Fibroblast of the aortic adventitia (primary cell): Measurements from ENCODE around the gene ANKRD11. TPM values are rescaled to one million over a fixed set of nuclear protein-coding genes. Genes with fewer than 3 reads are reported as not detected.
"Not testable (repeated sequence)": the region's sequence is repeated elsewhere in the genome, so short reads cannot be mapped to it uniquely, and the experiment has no call there.

Experiments
- DNase-seq: peaks from one replicate; pipeline ENCODE4 v3.0.0-alpha.2; 2010; ENCODE audit warnings: low read depth
- H3K4me3 ChIP-seq: 2 replicates; pipeline ENCODE4 v1.5.1; 2011; ENCODE audit warnings: low read depth, mild to moderate bottlenecking, control low read depth, low read length, moderate library complexity
- total RNA-seq: library from RNA; depleted of rRNA; stranded (reverse); fragments of >200 nt; gene quantifications from 2 replicates; pipeline ENCODE4 v1.2.3, GENCODE V29; 2012; ENCODE audit warnings: low replicate concordance
- TF ChIP-seq, protein P1 (sequence below): IDR thresholded peaks from 2 replicates; pipeline ENCODE4 v1.5.1; 2011; ENCODE audit warnings: mild to moderate bottlenecking, low read length, control low read depth, inconsistent platforms; ENCODE audit not compliant: insufficient read depth

ANKRD11 gene
- total RNA-seq, 1 donor, result 78.9 TPM

DNA sequence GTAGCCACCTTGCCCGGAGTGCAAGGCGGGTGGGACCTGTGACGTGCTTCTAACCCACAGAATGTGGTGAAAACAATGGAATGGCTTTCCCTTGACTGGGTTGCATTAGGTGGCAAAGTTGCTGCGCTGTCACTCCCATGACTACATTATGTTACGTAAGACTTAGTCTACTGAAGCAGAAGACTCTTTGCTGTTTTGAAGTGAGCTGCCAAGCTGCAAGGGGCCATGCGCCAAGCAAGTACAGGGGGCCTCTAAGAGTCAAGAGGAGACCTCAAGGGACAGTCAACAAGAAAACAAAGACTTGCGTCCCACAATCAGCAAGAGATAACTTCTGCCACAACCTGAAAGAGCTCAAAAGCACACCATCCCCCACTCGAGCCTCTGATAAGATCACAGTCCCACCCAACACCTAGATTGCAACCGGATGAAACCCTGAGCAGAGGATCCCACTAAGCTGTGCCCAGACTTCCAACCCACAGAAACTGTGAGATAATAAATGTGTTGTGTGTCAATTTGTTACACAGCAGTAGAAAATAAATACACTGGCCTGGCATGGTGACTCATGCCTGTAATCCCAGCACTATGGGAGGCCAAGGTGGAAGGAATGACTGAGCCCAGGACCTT is 16.5 kb downstream of the ANKRD11 start:
- peak; percentile 74 for DNase-seq
- no peak overlapping the region for H3K4me3 ChIP-seq
- TF ChIP-seq, protein P1, sequence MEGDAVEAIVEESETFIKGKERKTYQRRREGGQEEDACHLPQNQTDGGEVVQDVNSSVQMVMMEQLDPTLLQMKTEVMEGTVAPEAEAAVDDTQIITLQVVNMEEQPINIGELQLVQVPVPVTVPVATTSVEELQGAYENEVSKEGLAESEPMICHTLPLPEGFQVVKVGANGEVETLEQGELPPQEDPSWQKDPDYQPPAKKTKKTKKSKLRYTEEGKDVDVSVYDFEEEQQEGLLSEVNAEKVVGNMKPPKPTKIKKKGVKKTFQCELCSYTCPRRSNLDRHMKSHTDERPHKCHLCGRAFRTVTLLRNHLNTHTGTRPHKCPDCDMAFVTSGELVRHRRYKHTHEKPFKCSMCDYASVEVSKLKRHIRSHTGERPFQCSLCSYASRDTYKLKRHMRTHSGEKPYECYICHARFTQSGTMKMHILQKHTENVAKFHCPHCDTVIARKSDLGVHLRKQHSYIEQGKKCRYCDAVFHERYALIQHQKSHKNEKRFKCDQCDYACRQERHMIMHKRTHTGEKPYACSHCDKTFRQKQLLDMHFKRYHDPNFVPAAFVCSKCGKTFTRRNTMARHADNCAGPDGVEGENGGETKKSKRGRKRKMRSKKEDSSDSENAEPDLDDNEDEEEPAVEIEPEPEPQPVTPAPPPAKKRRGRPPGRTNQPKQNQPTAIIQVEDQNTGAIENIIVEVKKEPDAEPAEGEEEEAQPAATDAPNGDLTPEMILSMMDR, result no peak

DNA sequence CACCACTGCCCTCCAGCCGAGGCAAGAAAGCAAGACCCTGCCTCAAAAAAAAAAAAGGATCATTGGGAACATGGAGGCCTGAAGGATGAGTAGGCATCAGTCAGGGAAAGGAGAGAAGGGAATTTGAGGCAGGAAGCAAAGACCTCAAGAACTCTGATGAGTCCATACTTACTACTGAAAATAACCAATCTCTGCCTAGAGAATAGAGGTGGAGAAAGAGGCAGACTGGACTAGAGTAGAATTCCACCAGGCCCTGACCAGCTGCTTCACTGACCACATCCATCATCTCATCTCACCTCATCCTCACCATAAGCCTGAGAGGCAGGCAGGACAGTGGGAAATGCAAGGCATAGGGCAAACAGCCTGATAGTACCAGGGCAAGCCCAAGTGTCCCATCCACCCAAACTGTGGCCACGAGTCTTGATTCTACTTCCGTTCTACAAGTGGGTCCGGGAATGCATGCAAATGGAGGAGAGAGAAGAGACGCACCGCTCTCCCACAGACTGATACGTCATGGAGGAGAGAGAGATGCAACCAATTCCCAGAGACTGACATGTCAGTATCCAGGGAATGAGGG is 17.1 kb downstream of the ANKRD11 start:
- TF ChIP-seq, protein P1, result no peak
- no peak for DNase-seq
- no peak overlapping the region for H3K4me3 ChIP-seq

DNA sequence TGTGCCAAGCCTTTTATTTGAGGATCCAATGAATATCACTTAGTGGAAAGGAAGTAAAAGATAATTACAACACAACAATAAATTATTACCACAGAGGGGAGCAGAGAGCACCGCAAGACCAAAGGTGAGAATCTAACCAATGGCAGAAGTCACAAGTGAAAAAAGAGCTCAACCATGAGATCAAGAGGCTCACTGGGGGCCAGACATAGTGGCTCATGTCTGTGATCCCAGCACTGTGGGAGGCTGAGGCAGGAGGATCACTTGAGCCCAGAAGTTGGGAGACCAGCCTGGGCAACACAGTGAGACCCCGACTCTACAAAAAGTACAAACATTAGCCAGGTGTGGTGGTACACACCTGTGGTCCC is 17.7 kb downstream of the ANKRD11 start:
- no peak for DNase-seq
- no peak overlapping the region for H3K4me3 ChIP-seq
- TF ChIP-seq, protein P1, result no peak

DNA sequence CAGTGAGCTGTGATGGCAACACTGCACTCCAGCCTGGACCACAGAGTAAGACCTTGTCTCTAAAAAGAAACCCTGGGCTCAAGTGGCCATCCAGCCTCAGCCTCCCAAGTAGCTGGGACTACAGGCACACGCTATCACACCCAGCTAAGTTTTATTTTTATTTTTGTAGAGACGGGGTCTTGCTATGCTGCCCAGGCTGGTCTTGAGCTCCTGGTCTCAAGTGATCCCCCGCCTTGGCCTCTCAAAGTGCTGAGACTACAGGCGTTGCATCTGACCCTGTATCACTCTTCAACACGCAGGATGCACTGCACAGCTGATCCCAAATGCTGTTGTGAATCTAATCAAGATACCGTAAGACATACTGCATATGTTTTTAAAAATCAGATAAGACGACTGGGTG is 23.0 kb downstream of the ANKRD11 start:
- no peak overlapping the region for H3K4me3 ChIP-seq
- TF ChIP-seq, protein P1, result no peak
- DNase-seq, result no peak

DNA sequence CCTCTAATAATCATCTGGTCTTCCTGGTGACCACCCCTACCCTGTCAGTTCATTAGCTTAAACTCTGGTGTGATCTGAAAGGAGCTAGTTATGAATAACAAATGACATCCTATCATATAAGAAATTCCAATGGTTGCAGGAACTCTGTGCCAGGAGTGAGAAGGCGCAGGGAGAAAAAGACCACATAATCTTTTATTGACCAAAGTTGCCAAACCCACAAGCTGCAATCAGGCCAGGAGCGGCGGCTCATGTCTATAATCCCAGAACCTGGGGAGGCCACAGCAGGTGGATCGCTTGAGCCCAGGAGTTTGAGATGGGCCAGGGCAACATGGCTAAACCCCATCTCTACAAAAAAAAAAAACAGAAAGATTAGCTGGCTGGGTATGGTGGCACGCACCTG is 23.4 kb downstream of the ANKRD11 start:
- no peak for DNase-seq
- no peak overlapping the region for H3K4me3 ChIP-seq
- TF ChIP-seq, protein P1, result no peak

DNA sequence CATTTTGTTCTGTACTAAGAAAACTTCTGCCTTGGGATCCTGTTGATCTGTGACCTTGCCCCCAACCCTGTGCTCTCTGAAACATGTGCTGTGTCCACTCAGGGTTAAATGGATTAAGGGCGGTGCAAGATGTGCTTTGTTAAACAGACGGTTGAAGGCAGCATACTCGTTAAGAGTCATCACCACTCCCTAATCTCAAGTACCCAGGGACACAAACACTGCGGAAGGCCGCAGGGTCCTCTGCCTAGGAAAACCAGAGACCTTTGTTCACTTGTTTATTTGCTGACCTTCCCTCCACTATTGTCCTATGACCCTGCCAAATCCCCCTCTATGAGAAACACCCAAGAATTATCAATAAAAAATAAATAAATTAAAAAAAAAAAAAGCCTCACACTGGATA is 27.0 kb downstream of the ANKRD11 start:
- not testable (repeated sequence) for H3K4me3 ChIP-seq, DNase-seq

DNA sequence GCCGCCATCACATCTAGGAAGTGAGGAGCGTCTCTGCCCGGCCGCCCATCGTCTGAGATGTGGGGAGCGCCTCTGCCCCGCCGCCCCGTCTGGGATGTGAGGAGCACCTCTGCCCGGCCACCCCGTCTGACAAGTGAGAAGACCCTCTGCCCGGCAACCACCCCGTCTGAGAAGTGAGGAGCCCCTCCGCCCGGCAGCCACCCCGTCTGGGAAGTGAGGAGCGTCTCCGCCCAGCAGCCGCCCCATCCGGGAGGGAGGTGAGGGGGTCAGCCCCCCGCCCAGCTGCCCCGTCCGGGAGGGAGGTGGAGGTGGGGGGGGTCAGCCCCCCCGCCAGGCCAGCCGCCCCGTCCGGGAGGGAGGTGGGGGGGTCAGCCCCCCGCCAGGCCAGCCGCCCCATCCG is 27.7 kb downstream of the ANKRD11 start:
- DNase-seq, H3K4me3 ChIP-seq: not testable (repeated sequence)

DNA sequence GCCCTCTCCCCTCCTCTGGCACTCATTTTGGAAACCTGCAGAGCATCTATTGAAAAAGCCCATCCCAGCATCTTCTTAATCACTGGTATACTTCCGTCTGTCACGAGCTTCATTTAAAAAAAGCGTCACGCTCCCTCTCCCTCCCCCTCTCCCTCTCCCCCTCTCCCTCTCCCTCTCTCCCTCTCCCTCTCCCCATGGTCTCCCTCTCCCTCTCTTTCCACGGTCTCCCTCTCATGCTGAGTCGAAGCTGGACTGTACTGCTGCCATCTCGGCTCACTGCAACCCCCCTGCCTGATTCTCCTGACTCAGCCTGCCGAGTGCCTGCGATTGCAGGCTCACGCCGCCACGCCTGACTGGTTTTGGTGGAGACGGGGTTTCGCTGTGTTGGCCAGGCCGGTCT is 28.5 kb downstream of the ANKRD11 start:
- H3K4me3 ChIP-seq, DNase-seq: not testable (repeated sequence)
